Activated CD8-positive, alpha-beta T cell treated with anti-CD3 and anti-CD28 coated beads for 36 hours (primary cell): ENCODE measurements around the gene BANK1. TPM values are rescaled to one million over a fixed set of nuclear protein-coding genes. Genes with fewer than 3 reads are reported as not detected.

Source experiments
- ATAC-seq: fragments of 200-7000 bp; cut with Tn5 transposase; one replicate; pipeline ENCODE4 v1.10.0; 2021; ENCODE audit warnings: mild to moderate bottlenecking, moderate library complexity
- CTCF ChIA-PET: fragments of 350-600 bp; sonication (Branson Sonifier 250); formaldehyde crosslinking; loops from one replicate; lab custom pipeline; 2021; ENCODE audit warnings: antibody characterized with exemption; lab: Charles Lee
- POLR2A ChIA-PET: fragments of 350-600 bp; sonication (Branson Sonifier 250); formaldehyde crosslinking; loops from one replicate; lab custom pipeline; 2021; ENCODE audit warnings: antibody characterized with exemption; lab: Charles Lee
- DNase-seq: peaks from one replicate; pipeline ENCODE4 v3.0.0-alpha.2; 2020
- H3K27ac Mint-ChIP-seq: one replicate; pipeline ENCODE4 v1.8.0; 2021; ENCODE audit warnings: mild to moderate bottlenecking, mixed read lengths
- H3K27me3 Mint-ChIP-seq: one replicate; pipeline ENCODE4 v1.8.0; 2021; ENCODE audit warnings: mixed read lengths
- H3K36me3 Mint-ChIP-seq: one replicate; pipeline ENCODE4 v1.8.0; 2021; ENCODE audit warnings: low read depth, mixed read lengths
- H3K4me1 Mint-ChIP-seq: one replicate; pipeline ENCODE4 v1.8.0; 2021; ENCODE audit warnings: low read depth, mixed read lengths
- H3K4me3 Mint-ChIP-seq: one replicate; pipeline ENCODE4 v1.8.0; 2021; ENCODE audit warnings: mild to moderate bottlenecking, moderate library complexity, mixed read lengths
- H3K9me3 Mint-ChIP-seq: one replicate; pipeline ENCODE4 v1.8.0; 2021; ENCODE audit warnings: mixed read lengths
- CTCF ChIP-seq: fragments of 200-600 bp; IDR thresholded peaks from one replicate; pipeline ENCODE4 v1.8.0; 2022; ENCODE audit warnings: antibody characterized with exemption, mild to moderate bottlenecking
- intact Hi-C: fragments of 100-400 bp; cut with micrococcal nuclease; formaldehyde crosslinking; loops from one replicate; pipeline ENCODE4 v1.10.0; 2022
- total RNA-seq, 2 experiments: library from RNA; stranded (reverse); gene quantifications; one replicate each; pipeline ENCODE4 v1.2.3, GENCODE V29; 2021

Gene BANK1
- total RNA-seq, 2 experiments from 2014 or later, result 0.09 to 0.34 TPM

- TF ChIP-seq CTCF, result no peak
- Mint-ChIP-seq H3K9me3 (no peaks in the 10 kb centered on the region), H3K36me3 (no peaks in the 10 kb centered on the region), H3K4me3 (no peak overlapping the region), H3K27me3 (peaks cover 4% of the 10 kb centered on the region), H3K4me1 (no peaks in the 10 kb centered on the region), H3K27ac (no peak overlapping the region)
- intact Hi-C loops, result no loop called here
- POLR2A ChIA-PET, result interaction anchor here (0.6 kb wide), 1 partner anchor 228 kb away, joined by 3 read pairs; no protein-coding TSS in a partner anchor
- ATAC-seq (no peak), DNase-seq (no peak)
- CTCF ChIA-PET, result no interaction called here
These were observed 154.1 kb downstream of the BANK1 start for GRCh38 chr4:101944649-101945048.

- CTCF ChIA-PET, result no interaction called here
- Mint-ChIP-seq H3K36me3 (no peaks in the 10 kb centered on the region), H3K4me3 (no peak overlapping the region), H3K9me3 (no peaks in the 10 kb centered on the region), H3K4me1 (no peaks in the 10 kb centered on the region), H3K27ac (no peak overlapping the region), H3K27me3 (peaks cover 7% of the 10 kb centered on the region)
- no peak for TF ChIP-seq CTCF
- intact Hi-C loops, result no loop called here
- no peak for DNase-seq
- no peak for ATAC-seq
- POLR2A ChIA-PET, result no interaction called here
These were observed 157.5 kb downstream of the BANK1 start for GRCh38 chr4:101948055-101948454.

GRCh38 chr4:101948951-101949350, 158.4 kb downstream of the BANK1 start:
- intact Hi-C loops, result no loop called here
- no peaks in the 10 kb centered on the region for H3K9me3 Mint-ChIP-seq
- H3K36me3 Mint-ChIP-seq, result no peaks in the 10 kb centered on the region
- TF ChIP-seq CTCF, result no peak
- no peak for DNase-seq
- no peak for ATAC-seq
- H3K27ac Mint-ChIP-seq, result no peak overlapping the region
- ChIA-PET CTCF (no interaction called here), POLR2A (no interaction called here)
- no peaks in the 10 kb centered on the region for H3K4me1 Mint-ChIP-seq
- H3K4me3 Mint-ChIP-seq, result no peak overlapping the region
- H3K27me3 Mint-ChIP-seq, result peaks cover 5% of the 10 kb centered on the region

- Mint-ChIP-seq H3K27ac (no peak overlapping the region), H3K9me3 (no peaks in the 10 kb centered on the region), H3K27me3 (peaks cover 5% of the 10 kb centered on the region), H3K36me3 (no peaks in the 10 kb centered on the region), H3K4me3 (no peak overlapping the region), H3K4me1 (no peaks in the 10 kb centered on the region)
- intact Hi-C loops, result no loop called here
- CTCF ChIA-PET, result no interaction called here
- no peak for TF ChIP-seq CTCF
- POLR2A ChIA-PET, result interaction anchor here (0.6 kb wide), 1 partner anchor 625 kb away, joined by 3 read pairs; no protein-coding TSS in a partner anchor
- DNase-seq (no peak), ATAC-seq (no peak)
These were observed 159.9 kb downstream of the BANK1 start for GRCh38 chr4:101950258-101950979.

- Mint-ChIP-seq H3K27me3 (peaks cover 5% of the 10 kb centered on the region), H3K9me3 (no peaks in the 10 kb centered on the region), H3K4me1 (no peaks in the 10 kb centered on the region), H3K4me3 (no peak overlapping the region), H3K36me3 (no peaks in the 10 kb centered on the region), H3K27ac (no peak overlapping the region)
- DNase-seq (no peak), ATAC-seq (no peak)
- TF ChIP-seq CTCF, result no peak
- POLR2A ChIA-PET, result interaction anchor here (0.6 kb wide), 1 partner anchor 1716 kb away, joined by 3 read pairs; no protein-coding TSS in a partner anchor
- CTCF ChIA-PET, result no interaction called here
- intact Hi-C loops, result no loop called here
These were observed 162.5 kb downstream of the BANK1 start for GRCh38 chr4:101952985-101953384.
